ENCODE results near the gene ZNF385B. TPM values are rescaled to one million over a fixed set of nuclear protein-coding genes. Genes with fewer than 3 reads are reported as not detected.
A peak's percentile ranks its signal among the peaks of the same experiment; 100 is the strongest.

Gene ZNF385B
- total and polyA plus RNA-seq, 8 donors = 1.8 to 41.4 (median 3.5) TPM; not detected in 1

- H3K4me3 ChIP-seq = no peak overlapping the region
- DNase-seq = no peak
- 62 to 81% (median 72%) methylated on average over 5 of the region's 5 CpGs for WGBS, 5 donors
- no peaks in the 10 kb centered on the region for H3K27me3 ChIP-seq
- H3K36me3 ChIP-seq = no peaks in the 10 kb centered on the region
- no peak overlapping the region for H3K27ac ChIP-seq
- intact Hi-C loops (cut with DNase I; ENCODE audit: low total_unique reads) = no loop called here
- peaks cover 0 to 5% (median 0%) of the 10 kb centered on the region in 4 donors for H3K4me1 ChIP-seq
- no peaks in the 10 kb centered on the region for H3K9me3 ChIP-seq
- TF ChIP-seq CTCF (IDR thresholded peaks at IDR 0.05) = no peak
- TF ChIP-seq EP300 (IDR thresholded peaks at IDR 0.05) = no peak
- TF ChIP-seq POLR2AphosphoS5 (IDR thresholded peaks at IDR 0.05) = no peak
- no peak for TF ChIP-seq POLR2A (IDR thresholded peaks at IDR 0.05)
Measured at GRCh38 chr2:179744401-179744800, 117.0 kb downstream of the ZNF385B start.

GRCh38 chr2:179741317-179741716 lies 120.1 kb downstream of the ZNF385B start:
- H3K27ac ChIP-seq = no peak overlapping the region
- no peaks in the 10 kb centered on the region for H3K27me3 ChIP-seq
- peaks cover 0 to 5% (median 0%) of the 10 kb centered on the region in 4 donors for H3K4me1 ChIP-seq
- no peak for DNase-seq
- H3K9me3 ChIP-seq = no peaks in the 10 kb centered on the region
- H3K36me3 ChIP-seq = no peaks in the 10 kb centered on the region
- TF ChIP-seq EP300 (IDR thresholded peaks at IDR 0.05) (no peak), POLR2AphosphoS5 (IDR thresholded peaks at IDR 0.05) (peak; percentile 16 to 21 (median 19)), CTCF (IDR thresholded peaks at IDR 0.05) (no peak), POLR2A (IDR thresholded peaks at IDR 0.05) (no peak)
- H3K4me3 ChIP-seq = no peak overlapping the region
- intact Hi-C loops (cut with DNase I; ENCODE audit: low total_unique reads) = no loop called here

GRCh38 chr2:179729966-179730365 lies 131.4 kb downstream of the ZNF385B start:
- WGBS, 5 donors = 34 to 52% (median 49%) methylated on average over 1 of the region's 1 CpG
- H3K4me1 ChIP-seq = no peaks in the 10 kb centered on the region
- no peaks in the 10 kb centered on the region for H3K9me3 ChIP-seq
- no peak overlapping the region for H3K4me3 ChIP-seq
- H3K27ac ChIP-seq = no peak overlapping the region
- intact Hi-C loops (cut with DNase I; ENCODE audit: low total_unique reads) = no loop called here
- no peaks in the 10 kb centered on the region for H3K27me3 ChIP-seq
- TF ChIP-seq POLR2AphosphoS5 (IDR thresholded peaks at IDR 0.05) (no peak), EP300 (IDR thresholded peaks at IDR 0.05) (no peak), POLR2A (IDR thresholded peaks at IDR 0.05) (no peak), CTCF (IDR thresholded peaks at IDR 0.05) (no peak)
- DNase-seq = no peak
- H3K36me3 ChIP-seq = no peaks in the 10 kb centered on the region

GRCh38 chr2:179726461-179727180 lies 134.8 kb downstream of the ZNF385B start:
- no peak overlapping the region for H3K27ac ChIP-seq
- no peak overlapping the region for H3K4me3 ChIP-seq
- no peaks in the 10 kb centered on the region for H3K4me1 ChIP-seq
- no peak for TF ChIP-seq EP300 (IDR thresholded peaks at IDR 0.05)
- TF ChIP-seq POLR2A (IDR thresholded peaks at IDR 0.05) = no peak
- TF ChIP-seq CTCF (IDR thresholded peaks at IDR 0.05) = no peak
- TF ChIP-seq POLR2AphosphoS5 (IDR thresholded peaks at IDR 0.05) = no peak
- H3K9me3 ChIP-seq = no peaks in the 10 kb centered on the region
- no peaks in the 10 kb centered on the region for H3K36me3 ChIP-seq
- intact Hi-C loops (cut with DNase I; ENCODE audit: low total_unique reads) = no loop called here
- 90 to 96% (median 94%) methylated on average over 5 of the region's 5 CpGs for WGBS, 5 donors
- no peak for DNase-seq
- H3K27me3 ChIP-seq = no peaks in the 10 kb centered on the region

Measured in stomach (tissue), 9 donors.